PC-9 (cell line): ENCODE results near the gene SPHK2. TPM values are rescaled to one million over a fixed set of nuclear protein-coding genes. Genes with fewer than 3 reads are reported as not detected.

ENCODE experiments used
- BruUV-seq: library from RNA; stranded (reverse); fragments of 400-500 nt; replicated peaks from 2 replicates; lab custom pipeline; 2021; lab: Mats Ljungman, UMichigan
- CTCF ChIA-PET: fragments of 300-600 bp; sonication (Branson Sonifier 250); formaldehyde crosslinking; loops from one replicate; lab custom pipeline; 2022; ENCODE audit warnings: antibody characterized with exemption; lab: Charles Lee
- POLR2A ChIA-PET: fragments of 300-600 bp; sonication (Branson Sonifier 250); formaldehyde crosslinking; loops from one replicate; lab custom pipeline; 2022; ENCODE audit warnings: antibody characterized with exemption; ENCODE audit not compliant: unreplicated experiment; lab: Charles Lee
- DNase-seq, 2 experiments: peaks; one replicate each; pipeline versions ENCODE4 v3.0.0 to v3.0.0-alpha.2; 2015 to 2022; ENCODE audit warnings: mixed read lengths in 1 of 2
- H2AFZ ChIP-seq: fragments of 200-600 bp; sonication (generic); 2 replicates; pipeline ENCODE4 v1.8.1; 2017; ENCODE audit warnings: antibody characterized with exemption
- H3F3A ChIP-seq: fragments of 200-600 bp; sonication (generic); 2 replicates; pipeline ENCODE4 v1.8.1; 2017; ENCODE audit warnings: antibody characterized with exemption, mild to moderate bottlenecking, low read depth; ENCODE audit not compliant: insufficient read depth
- H3K27ac ChIP-seq: fragments of 200-600 bp; sonication (generic); 2 replicates; pipeline ENCODE4 v1.6.1; 2016; ENCODE audit warnings: mixed run types
- H3K27me3 ChIP-seq: fragments of 200-600 bp; sonication (generic); 2 replicates; pipeline ENCODE4 v1.6.1; 2016; ENCODE audit warnings: low read depth, mixed run types; ENCODE audit not compliant: insufficient read depth
- H3K36me3 ChIP-seq: fragments of 200-600 bp; sonication (generic); 2 replicates; pipeline ENCODE4 v1.6.1; 2016; ENCODE audit warnings: low read depth, mixed run types
- H3K4me1 ChIP-seq: fragments of 200-600 bp; sonication (generic); replicated peaks from 2 replicates; pipeline ENCODE4 v1.6.1; 2016; ENCODE audit warnings: mixed run types; ENCODE audit not compliant: insufficient read depth
- H3K4me2 ChIP-seq: fragments of 200-600 bp; sonication (generic); 2 replicates; pipeline ENCODE4 v1.6.1; 2017; ENCODE audit warnings: mixed run types
- H3K4me3 ChIP-seq: fragments of 200-600 bp; sonication (generic); 2 replicates; pipeline ENCODE4 v1.6.1; 2016; ENCODE audit warnings: mixed run types
- H3K79me2 ChIP-seq: fragments of 200-600 bp; sonication (generic); 2 replicates; pipeline ENCODE4 v1.6.1; 2017; ENCODE audit warnings: low read depth, mixed run types
- H3K9me2 ChIP-seq: fragments of 200-600 bp; sonication (generic); 2 replicates; pipeline ENCODE4 v1.8.1; 2017; ENCODE audit warnings: mild to moderate bottlenecking; ENCODE audit not compliant: insufficient read depth
- H3K9me3 ChIP-seq: fragments of 200-600 bp; sonication (generic); 2 replicates; pipeline ENCODE4 v1.8.1; 2016; ENCODE audit warnings: low read depth; ENCODE audit not compliant: insufficient read depth
- H4K20me1 ChIP-seq: fragments of 200-600 bp; sonication (generic); 2 replicates; pipeline ENCODE4 v1.8.1; 2017; ENCODE audit not compliant: insufficient read depth
- CTCF ChIP-seq: fragments of 200-600 bp; sonication (generic); conservative IDR thresholded peaks from 2 replicates; pipeline ENCODE4 v1.6.1; 2017; ENCODE audit warnings: mixed run types, antibody characterized with exemption, mild to moderate bottlenecking, moderate library complexity
- EZH2 ChIP-seq: fragments of 200-600 bp; sonication (generic); IDR thresholded peaks from 2 replicates; pipeline ENCODE4 v1.8.0; 2017; ENCODE audit warnings: antibody characterized with exemption, low read depth
- intact Hi-C: fragments of 100-400 bp; cut with micrococcal nuclease; formaldehyde crosslinking; loops from one replicate; pipeline ENCODE4 v1.10.0; 2022; ENCODE audit not compliant: unreplicated experiment
- total RNA-seq: library from RNA; stranded (reverse); gene quantifications from 2 replicates; pipeline ENCODE4 v1.2.3, GENCODE V29; 2021

The SPHK2 gene
- total RNA-seq, 1 experiment from 2014 or later, result 18.4 TPM

- Histone ChIP-seq H3F3A (0 out of 2 replicates have a peak, but pooled peaks cover 13% of the 10 kb centered on the region), H3K36me3 (no peaks in the 10 kb centered on the region), H3K27ac (no peak overlapping the region), H3K27me3 (no peaks in the 10 kb centered on the region), H2AFZ (no peak overlapping the region), H3K9me3 (no peaks in the 10 kb centered on the region), H4K20me1 (no peaks in the 10 kb centered on the region), H3K79me2 (no peaks in the 10 kb centered on the region), H3K9me2 (no peaks in the 10 kb centered on the region), H3K4me1 (0 out of 2 replicates have a peak, but pooled peaks cover 5% of the 10 kb centered on the region), H3K4me2 (no peak overlapping the region), H3K4me3 (no peak overlapping the region)
- no peak for TF ChIP-seq CTCF
- no peak for TF ChIP-seq EZH2
- no TSS peak for BruUV-seq
- POLR2A ChIA-PET, result no interaction called here
- DNase-seq, result peak in 1 of 2 experiments; percentile 21
- CTCF ChIA-PET, result no interaction called here
- intact Hi-C loops, result no loop called here
Observed at GRCh38 chr19:48603449-48603848, 15.9 kb upstream of the SPHK2 start.

- H3K27ac ChIP-seq, result no peak overlapping the region
- intact Hi-C loops, result no loop called here
- H2AFZ ChIP-seq, result no peak overlapping the region
- ChIA-PET POLR2A (no interaction called here), CTCF (no interaction called here)
- H4K20me1 ChIP-seq, result no peaks in the 10 kb centered on the region
- H3K4me2 ChIP-seq, result no peak overlapping the region
- no peaks in the 10 kb centered on the region for H3K9me3 ChIP-seq
- no peaks in the 10 kb centered on the region for H3K36me3 ChIP-seq
- 0 out of 2 replicates have a peak, but pooled peaks cover 5% of the 10 kb centered on the region for H3K4me1 ChIP-seq
- no TSS peak for BruUV-seq
- H3K27me3 ChIP-seq, result no peaks in the 10 kb centered on the region
- H3K4me3 ChIP-seq, result no peak overlapping the region
- TF ChIP-seq EZH2 (no peak), CTCF (no peak)
- 0 out of 2 replicates have a peak, but pooled peaks cover 13% of the 10 kb centered on the region for H3F3A ChIP-seq
- no peaks in the 10 kb centered on the region for H3K9me2 ChIP-seq
- H3K79me2 ChIP-seq, result no peaks in the 10 kb centered on the region
- peak in 1 of 2 experiments; percentile 45 for DNase-seq
Observed at GRCh38 chr19:48603850-48604249, 15.5 kb upstream of the SPHK2 start.

- no peaks in the 10 kb centered on the region for H3K79me2 ChIP-seq
- no peaks in the 10 kb centered on the region for H3K9me3 ChIP-seq
- no peaks in the 10 kb centered on the region for H3K27me3 ChIP-seq
- no peak within 1 kb of the TSS for H2AFZ ChIP-seq
- intact Hi-C loops, result no loop called here
- POLR2A ChIA-PET, result interaction anchor here (0.6 kb wide), 1 partner anchor 205 kb away, joined by 3 read pairs; no protein-coding TSS in a partner anchor
- no peak for TF ChIP-seq EZH2
- no peak for TF ChIP-seq CTCF
- no peak within 1 kb of the TSS for H3K27ac ChIP-seq
- DNase-seq, result no peak
- no TSS peak for BruUV-seq
- CTCF ChIA-PET, result no interaction called here
- H3K9me2 ChIP-seq, result no peaks in the 10 kb centered on the region
- 0 out of 2 replicates have a peak, but pooled peaks cover 5% of the 10 kb centered on the region for H3K4me1 ChIP-seq
- no peaks in the 10 kb centered on the region for H3K36me3 ChIP-seq
- peaks cover 20% of the 10 kb centered on the region; the same call in 1 of the 2 replicates for H3F3A ChIP-seq
- no peak within 1 kb of the TSS for H3K4me3 ChIP-seq
- no peaks in the 10 kb centered on the region for H4K20me1 ChIP-seq
- H3K4me2 ChIP-seq, result no peak within 1 kb of the TSS
Observed at GRCh38 chr19:48606463-48607358, 12.6 kb upstream of the SPHK2 start, which contains the start of gene SPACA4. SPACA4 (plus strand) TSS chr19:48606742; CDS start chr19:48606979, 237 bp downstream.
